Thyroid gland (tissue), 4 donors: Measurements from ENCODE around the gene ABR. TPM values are rescaled to one million over a fixed set of nuclear protein-coding genes. Genes with fewer than 3 reads are reported as not detected.

Experiments used
- DNase-seq, 2 donors: peaks; one replicate each; pipeline ENCODE4 v3.0.0-alpha.2; 2019
- H3K27ac ChIP-seq, 3 donors: fragments of 200-600 bp; sonication (generic); 1 replicate in 2 of 3; 2 replicates in 1 of 3; pipeline ENCODE4 v1.5.1; 2016 to 2019; ENCODE audit warnings: mild to moderate bottlenecking in 1 of 3, moderate library complexity in 1 of 3
- H3K27me3 ChIP-seq: fragments of 200-600 bp; sonication (generic); one replicate; pipeline ENCODE4 v1.5.1; 2019
- H3K36me3 ChIP-seq, 2 donors: fragments of 200-600 bp; sonication (generic); one replicate each; pipeline ENCODE4 v1.5.1; 2016 to 2019
- H3K4me1 ChIP-seq, 2 donors: fragments of 200-600 bp; sonication (generic); one replicate each; pipeline ENCODE4 v1.5.1; 2017 to 2019
- H3K4me3 ChIP-seq, 3 donors: fragments of 200-600 bp; sonication (generic); replicated peaks in 1 of 3; 1 replicate in 2 of 3; 2 replicates in 1 of 3; pipeline ENCODE4 v1.5.1; 2016; ENCODE audit warnings: mild to moderate bottlenecking in 1 of 3
- H3K9me3 ChIP-seq: fragments of 200-600 bp; sonication (generic); one replicate; pipeline ENCODE4 v1.5.1; 2017
- CTCF ChIP-seq, 6 experiments: fragments of 200-600 bp in 3 of 6; fragments of 450-650 bp in 3 of 6; sonication (generic) in 3 of 6; IDR thresholded peaks; one replicate each; pipeline ENCODE4 v1.5.1; 2016 to 2019; ENCODE audit warnings: antibody characterized with exemption in 6 of 6, mild to moderate bottlenecking in 2 of 6, inconsistent platforms in 1 of 6, moderate library complexity in 1 of 6
- POLR2A ChIP-seq, 2 donors: fragments of 450-650 bp; IDR thresholded peaks; one replicate each; pipeline ENCODE4 v1.6.1; 2017; ENCODE audit warnings: antibody characterized with exemption in 2 of 2, mild to moderate bottlenecking in 2 of 2, moderate library complexity in 1 of 2
- WGBS, 2 donors: methylation state at CpG; one replicate each; pipeline ENCODE4 v1.1.5; 2017; 5-methylcytosine and 5-hydroxymethylcytosine counted together
- intact Hi-C: fragments of 100-400 bp; cut with DNase I; formaldehyde crosslinking; loops from one replicate; pipeline ENCODE4 v1.15.1; 2023
- total RNA-seq, 4 donors: library from RNA; depleted of rRNA; stranded (reverse); fragments of >200 nt; gene quantifications; one replicate each; pipeline ENCODE4 v1.2.3, GENCODE V29; 2016

Gene ABR
- total RNA-seq, 4 donors from 2014 or later = 23.7 to 33.7 (median 31.5) TPM

GRCh38 chr17:967122-967521, 212.7 kb downstream of the ABR start:
- intact Hi-C loops = no loop called here
- DNase-seq = no peak
- Histone ChIP-seq H3K27ac (no peak overlapping the region), H3K36me3 (no peaks in the 10 kb centered on the region), H3K4me3 (no peak overlapping the region), H3K4me1 (peaks cover 0 to 15% of the 10 kb centered on the region in 2 donors), H3K9me3 (no peaks in the 10 kb centered on the region), H3K27me3 (no peaks in the 10 kb centered on the region)
- 90 to 98% methylated on average over 9 of the region's 9 CpGs for WGBS, 2 donors
- TF ChIP-seq CTCF (IDR thresholded peaks at IDR 0.05) (no peak), POLR2A (IDR thresholded peaks at IDR 0.05) (no peak)

- intact Hi-C loops = no loop called here
- Histone ChIP-seq H3K27me3 (no peaks in the 10 kb centered on the region), H3K4me3 (no peak overlapping the region), H3K4me1 (peaks cover 0 to 9% of the 10 kb centered on the region in 2 donors), H3K36me3 (no peaks in the 10 kb centered on the region), H3K27ac (no peak overlapping the region), H3K9me3 (no peaks in the 10 kb centered on the region)
- TF ChIP-seq CTCF (IDR thresholded peaks at IDR 0.05) (no peak), POLR2A (IDR thresholded peaks at IDR 0.05) (no peak)
- WGBS, 2 donors = 84 to 86% methylated on average over 12 of the region's 12 CpGs
- no peak for DNase-seq
Observed at GRCh38 chr17:965311-965989, 214.3 kb downstream of the ABR start.

GRCh38 chr17:964876-965275, 214.9 kb downstream of the ABR start:
- TF ChIP-seq POLR2A (IDR thresholded peaks at IDR 0.05) = no peak
- no peak for TF ChIP-seq CTCF (IDR thresholded peaks at IDR 0.05)
- DNase-seq = no peak

GRCh38 chr17:962670-963069, 217.1 kb downstream of the ABR start:
- no peak for TF ChIP-seq POLR2A (IDR thresholded peaks at IDR 0.05)
- no peak for TF ChIP-seq CTCF (IDR thresholded peaks at IDR 0.05)
- no peak for DNase-seq
- Histone ChIP-seq H3K27me3 (no peaks in the 10 kb centered on the region), H3K36me3 (no peaks in the 10 kb centered on the region), H3K4me3 (no peak overlapping the region), H3K27ac (no peak overlapping the region), H3K4me1 (peaks cover 0 to 6% of the 10 kb centered on the region in 2 donors), H3K9me3 (no peaks in the 10 kb centered on the region)
- intact Hi-C loops = no loop called here
- WGBS, 2 donors = 69 to 70% methylated on average over 11 of the region's 11 CpGs

More at GRCh38 chr17:964876-965275, 214.9 kb downstream of the ABR start:
- no peak overlapping the region for H3K4me3 ChIP-seq
- intact Hi-C loops = no loop called here
- no peaks in the 10 kb centered on the region for H3K36me3 ChIP-seq
- no peaks in the 10 kb centered on the region for H3K27me3 ChIP-seq
- WGBS, 2 donors = 80 to 83% methylated on average over 14 of the region's 14 CpGs
- peaks cover 0 to 6% of the 10 kb centered on the region in 2 donors for H3K4me1 ChIP-seq
- H3K9me3 ChIP-seq = no peaks in the 10 kb centered on the region
- no peak overlapping the region for H3K27ac ChIP-seq

GRCh38 chr17:962166-962565, 217.6 kb downstream of the ABR start:
- Histone ChIP-seq H3K27me3 (no peaks in the 10 kb centered on the region), H3K27ac (peak overlapping the region in 1 of 3 donors; percentile 4), H3K4me1 (peaks cover 0 to 6% of the 10 kb centered on the region in 2 donors), H3K36me3 (no peaks in the 10 kb centered on the region), H3K9me3 (no peaks in the 10 kb centered on the region), H3K4me3 (no peak overlapping the region)
- intact Hi-C loops = no loop called here
- TF ChIP-seq CTCF (IDR thresholded peaks at IDR 0.05) = no peak
- TF ChIP-seq POLR2A (IDR thresholded peaks at IDR 0.05) = no peak
- 56 to 72% methylated on average over 8 of the region's 8 CpGs for WGBS, 2 donors
- peak; percentile 37 to 66 for DNase-seq
